Dermis microvascular lymphatic vessel endothelial cell (primary cell): ENCODE results near the gene SLC9A3. TPM values are rescaled to one million over a fixed set of nuclear protein-coding genes. Genes with fewer than 3 reads are reported as not detected.

Experiments used
- DNase-seq, 2 donors: peaks; one replicate each; pipeline versions ENCODE4 v3.0.0 to v3.0.0-alpha.2; 2010; ENCODE audit warnings: low read depth in 2 of 2
- total RNA-seq: library from RNA; depleted of rRNA; stranded (reverse); fragments of >200 nt; gene quantifications from 2 replicates; pipeline ENCODE4 v1.2.1, GENCODE V29; 2014

SLC9A3 gene
- total RNA-seq, 1 donor from 2014 or later: 0.51 TPM

DNA sequence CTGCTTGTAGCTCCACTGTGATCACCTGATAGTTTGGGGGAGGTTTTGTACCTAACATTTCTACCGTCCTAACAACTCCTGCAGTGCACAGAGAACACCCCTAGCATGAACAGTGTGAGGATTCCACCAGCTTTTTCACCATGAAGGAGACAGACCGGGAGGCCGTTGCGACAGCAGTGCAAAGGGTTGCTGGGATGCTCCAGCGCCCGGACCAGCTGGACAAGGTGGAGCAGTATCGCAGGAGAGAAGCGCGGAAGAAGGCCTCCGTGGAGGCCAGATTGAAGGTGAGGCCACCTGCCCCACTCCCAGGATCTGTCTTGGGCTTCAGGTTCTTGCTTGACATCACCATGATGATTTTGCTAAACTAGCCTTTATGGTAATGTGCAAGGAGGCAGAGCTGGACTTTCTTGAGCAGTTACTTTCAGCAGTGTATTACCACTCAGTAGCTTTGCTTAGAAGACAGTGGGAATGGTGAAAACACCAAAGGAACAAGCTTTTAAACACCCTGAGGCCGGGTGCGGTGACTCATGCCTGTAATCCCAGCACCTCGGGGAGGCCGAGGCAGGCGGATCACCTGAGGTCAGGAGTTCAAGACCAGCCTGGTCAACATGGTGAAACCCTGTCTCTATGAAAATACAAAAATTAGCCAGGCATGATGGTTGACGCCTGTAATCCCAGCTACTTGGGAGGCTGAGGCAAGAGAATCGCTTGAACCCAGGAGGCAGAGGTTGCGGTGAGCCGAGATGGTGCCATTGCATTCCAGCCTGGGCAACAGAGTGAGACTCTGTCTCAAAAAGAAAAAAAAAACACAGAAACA lies 78.0 kb downstream of the SLC9A3 start:
- DNase-seq: no peak

- DNase-seq: no peak
Observed at GRCh38 chr5:445591-445990, 78.7 kb downstream of the SLC9A3 start.

- no peak for DNase-seq
Observed at GRCh38 chr5:444226-444625, 80.0 kb downstream of the SLC9A3 start.

DNA sequence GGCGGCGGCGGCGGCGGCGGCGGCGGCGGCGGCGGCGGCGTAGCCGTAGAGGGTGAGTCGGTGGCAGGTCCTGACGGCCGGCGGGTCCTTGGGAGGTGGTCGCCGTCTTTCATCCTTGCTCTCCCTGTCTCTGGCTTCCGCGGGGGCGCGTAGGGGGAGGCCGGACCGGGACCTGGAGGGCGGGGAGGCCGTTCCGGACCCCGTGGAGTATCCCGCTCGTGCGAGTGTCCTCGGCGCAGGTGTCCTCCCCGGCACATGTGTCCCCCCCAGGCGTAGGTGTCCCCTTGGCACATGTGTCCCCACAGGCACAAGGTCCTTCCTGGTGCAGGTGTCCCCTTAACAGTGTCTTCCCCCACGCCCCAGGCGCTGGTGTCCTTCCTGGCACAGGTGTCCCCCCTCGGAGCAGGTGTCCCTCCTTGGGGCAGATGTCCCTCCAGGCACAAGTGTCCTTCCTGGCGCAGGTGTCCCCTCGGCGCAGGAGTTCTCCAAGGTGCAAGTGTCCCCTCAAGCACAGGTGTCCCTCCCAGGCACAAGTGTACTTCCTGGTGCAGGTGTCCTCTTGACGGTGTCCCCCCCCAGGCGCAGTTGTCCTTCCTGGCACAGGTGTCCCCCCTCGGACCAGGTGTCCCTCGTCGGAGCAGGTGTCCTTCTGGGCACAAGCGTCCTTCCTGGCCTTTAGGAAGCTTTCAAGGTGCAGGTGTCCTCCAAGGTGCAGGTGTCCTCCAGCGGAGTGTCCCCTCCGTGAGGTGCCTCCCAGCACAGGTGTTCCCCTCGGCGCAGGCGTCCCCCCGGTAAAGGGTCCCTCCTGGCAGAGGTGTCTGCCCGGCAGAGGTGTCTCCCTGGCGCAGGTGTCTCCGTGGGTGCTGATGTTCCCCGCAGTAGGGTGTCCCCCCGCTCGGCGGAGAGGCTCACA lies 80.8 kb downstream of the SLC9A3 start:
- DNase-seq: no peak

DNA sequence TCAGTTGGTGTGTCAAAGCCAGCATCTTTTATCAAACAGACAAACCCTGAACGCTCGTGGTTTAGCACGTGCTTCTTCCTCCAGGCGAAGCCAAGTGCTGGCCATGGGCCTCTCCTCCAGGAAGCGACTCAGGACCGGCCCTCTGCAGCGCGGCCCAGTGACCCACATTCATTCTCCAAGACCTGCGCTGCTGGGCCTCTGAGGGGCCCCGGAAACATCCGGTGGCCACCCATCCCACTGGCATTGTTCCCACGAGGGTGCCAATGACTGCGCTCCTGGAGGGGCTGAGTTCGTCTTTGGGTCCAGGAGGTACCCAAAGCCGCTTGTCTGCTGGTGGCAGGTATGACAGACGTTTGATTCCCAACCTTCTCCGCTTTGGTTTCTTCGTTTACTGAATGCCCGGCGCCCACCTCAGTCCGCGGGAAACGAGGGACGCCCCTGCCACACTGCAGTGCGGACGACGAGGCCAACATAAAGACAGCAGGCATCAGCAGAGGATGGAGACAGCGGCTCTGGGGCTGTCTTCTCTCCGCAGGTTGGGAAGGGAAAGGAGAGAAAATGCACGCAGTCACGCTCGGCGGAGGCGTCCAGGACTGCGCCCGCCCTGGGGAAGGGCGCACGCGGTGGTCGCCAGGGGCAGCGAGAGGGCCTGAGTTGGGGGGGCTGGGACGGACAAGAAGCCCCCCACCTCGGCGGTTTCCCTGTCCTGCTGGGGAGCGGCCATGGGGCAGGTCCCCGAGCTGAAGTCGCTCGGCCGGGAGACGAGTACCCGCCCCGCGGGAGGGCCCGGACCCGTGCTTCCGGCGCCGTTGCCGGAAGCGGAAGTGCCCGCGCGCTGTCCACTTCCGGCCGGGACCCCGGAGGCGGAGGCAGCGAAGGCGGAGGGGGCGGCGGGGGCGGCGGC lies 81.7 kb downstream of the SLC9A3 start, which contains the start of gene EXOC3:
Gene EXOC3 (plus strand): TSS at position 842 of the 904 bp plus-strand sequence. CDS start 3,030 bp downstream, outside the sequence.
- peak in 1 of 2 donors; percentile 73 for DNase-seq

GRCh38 chr5:441996-442334 lies 82.3 kb downstream of the SLC9A3 start:
- DNase-seq: no peak

DNA sequence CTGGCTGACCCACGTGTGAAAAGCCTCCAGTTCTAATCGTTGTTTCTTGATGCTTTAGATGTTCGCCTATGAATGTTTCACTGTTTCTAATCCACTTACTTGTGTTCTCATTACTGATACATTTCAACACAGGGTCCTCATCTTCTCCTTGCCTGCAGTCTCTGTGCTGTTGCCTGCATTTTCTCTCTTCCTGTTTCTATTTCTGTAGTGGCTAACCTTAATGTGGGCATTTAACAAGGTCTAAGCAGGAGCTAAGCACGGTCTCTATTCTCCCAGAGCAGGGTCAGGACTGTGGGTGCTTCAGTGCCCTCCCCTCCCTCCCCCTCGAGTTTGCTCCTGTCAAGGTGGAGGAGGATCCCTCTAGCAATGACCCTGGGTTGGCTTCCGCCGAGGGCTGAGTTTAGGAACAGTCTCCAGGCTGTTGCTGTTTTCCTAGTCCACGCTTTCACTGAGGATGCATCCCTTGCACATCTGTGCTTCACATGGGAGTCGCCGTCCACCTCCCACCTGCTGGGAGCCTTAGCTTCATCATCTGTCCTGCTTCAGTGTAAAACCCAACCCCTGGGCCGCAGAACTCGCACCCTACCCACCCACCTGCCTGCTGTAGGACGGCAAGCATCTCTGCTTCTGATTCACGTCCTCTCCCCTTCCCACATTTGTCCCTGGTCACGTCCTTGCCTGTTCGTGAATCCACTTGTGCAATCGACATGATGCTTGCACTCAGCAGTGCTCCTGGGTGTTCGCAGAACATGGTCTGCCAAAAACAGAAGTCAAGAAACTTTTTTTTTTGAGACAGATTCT lies 83.6 kb downstream of the SLC9A3 start:
- DNase-seq: no peak

DNA sequence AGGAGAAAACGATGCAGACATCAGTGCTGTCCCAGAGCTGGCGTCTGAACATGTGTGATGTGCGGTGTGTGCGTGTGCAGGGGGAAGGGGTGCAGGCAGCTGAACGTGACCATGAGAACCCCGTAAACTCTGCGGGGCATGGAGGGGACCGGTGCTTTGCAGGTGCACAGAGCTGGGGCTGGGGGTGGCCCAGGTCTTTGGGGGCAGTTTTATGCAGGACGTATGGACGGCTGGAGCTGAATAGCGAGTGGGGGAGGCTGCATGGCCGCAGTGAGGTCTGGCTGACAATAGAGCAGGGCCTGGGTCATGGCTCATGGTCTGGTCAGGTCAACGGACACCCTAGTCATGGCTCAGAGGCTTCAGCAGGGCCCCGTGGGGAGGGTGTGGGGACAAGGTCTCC lies 84.6 kb downstream of the SLC9A3 start:
- DNase-seq: no peak

DNA sequence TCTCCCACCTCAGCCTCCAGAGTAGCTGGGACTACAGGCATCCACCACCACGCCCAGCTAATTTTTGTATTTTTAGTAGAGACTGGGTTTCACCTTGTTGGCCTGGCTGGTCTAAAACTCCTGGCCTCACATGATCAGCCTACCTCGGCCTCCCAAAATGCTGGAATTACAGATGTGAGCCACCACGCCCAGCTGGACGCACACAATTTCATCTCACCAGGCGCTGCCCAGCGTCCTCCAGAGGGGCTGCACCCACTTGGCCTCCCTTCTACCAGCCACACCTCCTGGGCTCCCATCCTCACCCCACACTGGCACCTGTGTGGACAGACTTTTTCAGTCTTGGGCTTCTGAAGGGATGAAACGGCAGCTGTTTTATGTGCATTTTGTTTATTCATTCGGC lies 85.1 kb downstream of the SLC9A3 start:
- DNase-seq: no peak

GRCh38 chr5:438481-438981 lies 85.7 kb downstream of the SLC9A3 start:
- no peak for DNase-seq

- DNase-seq: no peak
Observed at GRCh38 chr5:437281-437771, 86.9 kb downstream of the SLC9A3 start.

- no peak for DNase-seq
Observed at GRCh38 chr5:436641-436975, 87.6 kb downstream of the SLC9A3 start.

- peak in 1 of 2 donors; percentile 36 for DNase-seq
Observed at GRCh38 chr5:435961-436640, 88.1 kb downstream of the SLC9A3 start.

DNA sequence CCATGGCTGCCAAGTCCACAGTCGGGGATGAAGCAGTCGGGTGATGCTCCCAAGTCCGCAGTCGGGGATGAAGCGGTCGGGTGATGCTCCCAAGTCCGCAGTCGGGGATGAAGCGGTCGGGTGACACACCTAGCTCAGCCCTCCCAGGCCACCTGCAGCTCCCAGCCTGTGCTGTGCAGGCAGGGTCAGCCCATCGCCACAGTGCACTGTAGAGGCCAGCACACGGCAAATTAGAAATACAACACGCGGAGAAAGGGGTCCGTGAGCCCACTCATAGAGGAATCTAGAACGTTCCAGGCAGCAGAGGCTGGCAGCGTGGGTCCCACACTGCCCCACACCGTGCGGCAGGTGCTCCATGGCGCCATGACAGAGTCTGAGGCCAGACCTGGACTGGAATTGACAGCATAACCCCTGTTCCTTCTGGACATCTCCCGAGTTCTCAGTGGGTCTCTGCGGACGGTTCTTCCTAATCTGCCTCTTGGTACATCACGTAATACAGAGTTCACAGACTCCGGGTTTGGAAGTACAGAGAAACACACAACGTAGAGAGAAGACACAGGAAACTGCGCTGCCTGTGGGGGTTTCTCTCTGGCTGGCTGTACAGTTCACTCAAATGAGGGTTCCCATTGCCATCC lies 89.0 kb downstream of the SLC9A3 start:
- DNase-seq: no peak

- no peak for DNase-seq
Observed at GRCh38 chr5:434443-435146, 89.7 kb downstream of the SLC9A3 start.

GRCh38 chr5:433836-434235 lies 90.4 kb downstream of the SLC9A3 start:
- no peak for DNase-seq

GRCh38 chr5:432928-433791 lies 91.1 kb downstream of the SLC9A3 start:
- DNase-seq: no peak
